ENCODE measurements around the gene HOXC4.

Gene HOXC4

DNA sequence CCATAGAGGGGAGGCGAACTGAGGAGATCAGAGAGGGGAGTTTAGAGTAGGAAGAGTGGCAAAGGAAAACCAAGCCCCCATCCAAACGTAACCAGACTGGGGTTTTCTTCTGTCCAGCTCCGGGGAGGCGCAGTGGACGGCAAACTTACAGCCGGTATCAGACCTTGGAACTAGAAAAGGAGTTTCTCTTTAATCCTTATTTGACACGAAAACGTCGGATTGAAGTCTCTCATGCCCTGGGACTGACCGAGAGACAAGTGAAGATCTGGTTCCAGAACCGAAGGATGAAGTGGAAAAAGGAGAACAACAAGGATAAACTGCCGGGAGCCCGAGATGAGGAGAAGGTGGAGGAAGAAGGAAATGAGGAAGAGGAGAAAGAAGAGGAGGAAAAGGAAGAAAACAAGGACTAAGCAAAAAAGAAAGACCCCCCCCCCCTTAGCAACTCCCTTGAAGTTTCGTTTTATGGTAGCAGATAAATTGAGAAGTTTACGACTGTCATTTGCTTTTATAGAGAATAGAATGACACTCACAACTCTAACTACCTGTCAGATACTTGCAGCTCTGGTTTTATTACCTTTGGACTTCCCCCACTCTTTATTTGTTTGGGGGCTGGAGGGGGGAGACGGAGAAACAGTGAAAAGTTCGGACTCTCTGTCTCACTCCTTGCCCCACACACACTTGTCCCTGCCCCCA, 42.5 kb upstream of the HOXC4 start:
- TF ChIP-seq, protein P1, sequence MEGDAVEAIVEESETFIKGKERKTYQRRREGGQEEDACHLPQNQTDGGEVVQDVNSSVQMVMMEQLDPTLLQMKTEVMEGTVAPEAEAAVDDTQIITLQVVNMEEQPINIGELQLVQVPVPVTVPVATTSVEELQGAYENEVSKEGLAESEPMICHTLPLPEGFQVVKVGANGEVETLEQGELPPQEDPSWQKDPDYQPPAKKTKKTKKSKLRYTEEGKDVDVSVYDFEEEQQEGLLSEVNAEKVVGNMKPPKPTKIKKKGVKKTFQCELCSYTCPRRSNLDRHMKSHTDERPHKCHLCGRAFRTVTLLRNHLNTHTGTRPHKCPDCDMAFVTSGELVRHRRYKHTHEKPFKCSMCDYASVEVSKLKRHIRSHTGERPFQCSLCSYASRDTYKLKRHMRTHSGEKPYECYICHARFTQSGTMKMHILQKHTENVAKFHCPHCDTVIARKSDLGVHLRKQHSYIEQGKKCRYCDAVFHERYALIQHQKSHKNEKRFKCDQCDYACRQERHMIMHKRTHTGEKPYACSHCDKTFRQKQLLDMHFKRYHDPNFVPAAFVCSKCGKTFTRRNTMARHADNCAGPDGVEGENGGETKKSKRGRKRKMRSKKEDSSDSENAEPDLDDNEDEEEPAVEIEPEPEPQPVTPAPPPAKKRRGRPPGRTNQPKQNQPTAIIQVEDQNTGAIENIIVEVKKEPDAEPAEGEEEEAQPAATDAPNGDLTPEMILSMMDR (IDR thresholded peaks at IDR 0.05; ENCODE audit: low read depth, low read length, missing control alignments): no peak
- H3K4me3 ChIP-seq (ENCODE audit: low read depth, low read length): no peak overlapping the region

DNA sequence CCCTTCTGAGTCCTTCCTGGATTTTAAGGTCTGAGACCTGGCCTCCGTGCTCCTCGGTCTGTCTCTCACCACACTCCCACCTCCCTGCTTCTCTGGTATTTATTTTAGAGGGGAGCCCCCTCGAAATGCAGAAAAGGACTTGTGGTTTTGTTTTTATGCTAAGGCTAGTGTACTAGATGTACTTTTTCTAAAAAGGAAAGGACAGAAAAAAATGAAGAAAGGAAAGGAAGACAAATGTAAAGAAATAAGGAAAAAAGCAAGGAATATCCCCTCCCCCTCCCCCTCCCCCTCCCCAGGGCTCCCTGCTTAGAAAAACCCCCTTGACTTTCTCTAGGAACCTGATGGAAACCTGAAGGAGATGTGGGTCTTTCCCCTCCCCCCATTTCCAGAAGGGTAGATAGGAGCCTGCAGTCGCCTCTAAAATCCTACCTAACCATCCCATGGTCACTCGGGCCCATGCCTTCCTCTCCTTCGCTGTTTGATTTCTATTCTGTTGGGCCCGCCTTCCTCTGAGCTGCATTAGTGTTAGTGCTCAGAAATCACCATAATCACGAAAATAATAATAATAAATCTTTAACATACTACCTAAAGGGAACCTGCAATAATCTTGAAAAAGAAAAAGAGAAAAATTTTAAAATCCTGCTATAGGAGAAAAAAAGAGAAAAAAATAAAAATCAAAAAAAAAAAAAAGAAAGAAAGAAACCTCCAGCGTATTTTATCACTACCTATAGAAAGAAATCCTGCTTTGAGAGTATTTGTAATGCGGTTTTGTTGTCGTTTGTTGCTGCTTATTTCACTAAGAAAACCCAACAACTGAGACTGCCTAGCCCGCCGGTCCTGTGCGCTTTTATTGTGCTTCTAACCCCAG, 41.7 kb upstream of the HOXC4 start:
- in situ Hi-C loops (cut with HindIII; ENCODE audit: low sequenced_read_pairs): no loop called here
- DNase-seq (ENCODE audit: low read depth): no peak
- TF ChIP-seq, protein P1 (IDR thresholded peaks at IDR 0.05; ENCODE audit: low read depth, low read length, missing control alignments): no peak
- no peak overlapping the region for H3K4me3 ChIP-seq (ENCODE audit: low read depth, low read length)

More for the DNA sequence above, 42.5 kb upstream of the HOXC4 start:
- DNase-seq (ENCODE audit: low read depth): no peak
- in situ Hi-C loops (cut with HindIII; ENCODE audit: low sequenced_read_pairs): no loop called here

DNA sequence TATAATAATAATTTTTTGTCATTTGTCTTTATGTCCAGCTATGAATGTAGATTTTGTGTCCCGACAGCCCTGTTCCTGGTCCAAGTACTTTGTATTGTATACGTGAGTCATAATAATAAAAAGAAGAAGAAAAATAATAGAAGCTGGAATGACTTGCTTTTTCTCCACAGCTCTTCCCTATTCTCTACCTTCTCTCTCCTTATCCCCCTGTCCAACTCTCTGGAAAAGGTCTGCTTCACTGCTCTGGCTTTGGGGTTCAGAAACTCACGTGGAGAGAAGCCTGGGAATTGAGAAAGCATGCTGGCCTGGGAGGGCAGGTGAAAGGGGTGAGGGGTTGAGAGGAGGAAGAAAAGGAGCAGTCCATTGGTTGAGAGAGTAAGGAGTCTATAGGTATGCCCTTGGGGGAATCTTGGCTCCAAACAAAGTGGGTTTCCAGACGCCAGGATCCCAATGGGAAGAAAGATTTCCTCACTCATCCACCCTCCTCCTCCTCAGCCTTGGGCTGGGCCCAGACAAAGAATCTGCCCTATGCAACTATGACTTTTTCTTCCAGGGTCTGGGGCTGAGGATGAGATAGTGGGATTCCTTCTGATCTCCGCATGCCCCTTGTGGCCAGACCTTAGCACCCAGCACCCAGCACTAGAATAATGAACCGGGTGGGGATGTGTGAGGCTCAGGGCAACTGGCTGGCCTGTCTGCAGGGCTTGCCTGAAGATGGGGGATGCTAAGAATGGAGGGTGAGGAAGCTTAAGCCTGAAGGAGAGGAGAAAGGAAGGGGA, 40.8 kb upstream of the HOXC4 start:
- no peak for DNase-seq (ENCODE audit: low read depth)
- in situ Hi-C loops (cut with HindIII; ENCODE audit: low sequenced_read_pairs): no loop called here
- TF ChIP-seq, protein P1 (IDR thresholded peaks at IDR 0.05; ENCODE audit: low read depth, low read length, missing control alignments): no peak
- H3K4me3 ChIP-seq (ENCODE audit: low read depth, low read length): no peak overlapping the region

DNA sequence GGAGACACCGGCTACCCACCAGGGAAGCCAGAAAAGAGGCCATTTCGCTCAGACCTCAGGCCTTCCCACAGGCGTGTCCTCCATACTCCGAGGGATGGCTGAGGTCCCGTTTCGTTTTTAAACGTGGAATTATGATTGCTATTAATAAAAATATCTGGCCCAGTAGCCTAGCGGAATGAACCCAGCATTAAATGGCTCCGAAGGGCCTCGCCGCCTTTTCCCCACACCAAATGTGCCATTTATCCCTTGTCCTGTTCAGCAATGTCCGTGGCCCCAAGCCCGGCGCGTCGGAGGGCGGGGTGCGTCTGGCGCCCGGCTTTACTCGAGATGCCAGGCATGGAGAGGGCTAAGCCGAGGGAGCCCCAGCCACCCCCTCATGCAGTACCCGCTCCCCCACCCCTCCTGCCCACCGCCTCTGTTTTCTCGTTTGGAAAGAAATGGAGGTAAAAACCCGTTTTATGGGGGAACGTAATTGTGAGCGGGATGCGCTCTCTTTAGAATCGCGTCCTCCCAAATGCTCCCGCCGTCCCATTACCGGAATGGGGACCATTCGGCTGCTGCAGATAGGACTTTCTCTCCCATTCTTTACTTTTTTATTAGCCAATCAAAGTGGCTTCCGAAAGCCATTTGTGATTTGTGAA, 39.1 kb upstream of the HOXC4 start:
- no peak overlapping the region for H3K4me3 ChIP-seq (ENCODE audit: low read depth, low read length)
- TF ChIP-seq, protein P1 (IDR thresholded peaks at IDR 0.05; ENCODE audit: low read depth, low read length, missing control alignments): no peak
- no peak for DNase-seq (ENCODE audit: low read depth)
- in situ Hi-C loops (cut with HindIII; ENCODE audit: low sequenced_read_pairs): no loop called here

DNA sequence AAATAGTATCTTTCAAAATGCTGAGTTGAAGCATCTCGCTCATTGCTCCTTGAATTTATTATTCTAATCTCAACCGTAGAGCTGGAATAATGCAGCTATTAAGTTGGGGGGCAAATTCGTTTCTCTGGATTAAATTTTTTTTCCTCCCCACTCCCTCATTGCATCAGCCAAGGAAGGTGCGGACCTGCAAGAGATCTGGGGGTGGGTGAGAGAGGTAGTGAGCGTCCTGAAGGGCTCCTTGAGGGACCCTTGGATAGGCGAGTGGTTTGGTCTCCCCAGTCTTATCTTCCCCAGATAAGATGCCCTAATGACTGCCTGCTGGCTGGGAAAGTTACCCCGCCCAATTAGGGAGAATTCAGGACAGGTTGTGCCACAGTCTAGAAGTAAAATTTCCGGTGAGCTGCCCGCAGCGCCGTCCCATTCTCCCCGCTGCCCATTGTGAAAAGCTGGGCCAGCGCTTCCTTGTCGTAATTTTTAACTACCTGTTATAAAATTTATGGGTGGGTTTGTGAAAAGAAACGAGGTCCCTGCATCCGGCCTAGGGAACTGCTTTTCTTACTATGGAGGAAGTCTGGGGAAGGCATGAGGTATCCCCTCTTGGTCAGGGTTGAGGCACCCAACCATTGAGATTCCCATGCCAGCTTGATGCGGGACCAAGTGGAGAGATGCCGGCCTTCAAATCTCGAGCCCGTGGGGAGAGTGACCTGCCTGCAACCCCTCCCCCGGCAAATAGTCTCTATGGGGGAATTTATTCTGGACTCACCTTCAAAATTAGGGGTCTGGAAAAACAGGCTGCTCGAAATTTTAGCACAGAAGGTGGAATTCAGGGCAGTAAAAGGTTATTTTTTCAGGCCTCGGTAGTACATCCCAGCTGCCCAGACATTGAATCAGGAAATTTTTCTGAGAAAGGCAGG, 38.4 kb upstream of the HOXC4 start:
- DNase-seq (ENCODE audit: low read depth): no peak
- H3K4me3 ChIP-seq (ENCODE audit: low read depth, low read length): no peak overlapping the region

More for the DNA sequence above, 38.4 kb upstream of the HOXC4 start:
- TF ChIP-seq, protein P1 (IDR thresholded peaks at IDR 0.05; ENCODE audit: low read depth, low read length, missing control alignments): no peak
- in situ Hi-C loops (cut with HindIII; ENCODE audit: low sequenced_read_pairs): no loop called here

All from astrocyte of the cerebellum (primary cell).